Measurements from ENCODE around the gene SIPA1L2.

The SIPA1L2 gene

GRCh38 chr1:232653789-232654188 is 23.9 kb upstream of the SIPA1L2 start:
- no peaks in the 10 kb centered on the region for H3K36me3 ChIP-seq (ENCODE audit: control insufficient read depth in 2 of 2, insufficient read depth in 1 of 2, low read length in 2 of 2)
- TF ChIP-seq ZNF645 (tag by site-specific recombination; IDR thresholded peaks at IDR 0.05): no peak
- H3K27ac ChIP-seq (ENCODE audit: extremely low read depth, low read depth, low read length): no peak overlapping the region
- H3K4me3 ChIP-seq (ENCODE audit: low read depth, low read length): no peak overlapping the region
- peaks cover 18% of the 10 kb centered on the region for H3K4me1 ChIP-seq (ENCODE audit: control insufficient read depth, insufficient read depth, low read length)
- ChIA-PET CTCF (interaction anchor here (0.6 to 1.1 kb wide), 4 partner anchors 13 to 234 kb away, joined by 3 to 4 read pairs (median 3); no protein-coding TSS in a partner anchor), POLR2A (interaction anchor here (1.4 to 1.6 kb wide), 2 partner anchors 15 to 24 kb away, joined by 3 to 8 read pairs; partner anchors contain the start of gene SIPA1L2)
- no peaks in the 10 kb centered on the region for H3K9me3 ChIP-seq (ENCODE audit: control insufficient read depth, insufficient read depth, low read depth, low read length)

- H3K4me3 ChIP-seq (ENCODE audit: low read depth, low read length): no peak overlapping the region
- H3K9me3 ChIP-seq (ENCODE audit: control insufficient read depth, insufficient read depth, low read depth, low read length): no peaks in the 10 kb centered on the region
- H3K27ac ChIP-seq (ENCODE audit: extremely low read depth, low read depth, low read length): no peak overlapping the region
- H3K4me1 ChIP-seq (ENCODE audit: control insufficient read depth, insufficient read depth, low read length): peaks cover 13% of the 10 kb centered on the region
- TF ChIP-seq SP3 (tag by site-specific recombination; IDR thresholded peaks at IDR 0.05) (no peak), SCRT2 (tag by site-specific recombination; IDR thresholded peaks at IDR 0.05) (0 out of 2 replicates have a peak, but pooled peaks have one; percentile 24), ZNF571 (tag by site-specific recombination; IDR thresholded peaks at IDR 0.05) (no peak)
- no peaks in the 10 kb centered on the region for H3K36me3 ChIP-seq (ENCODE audit: control insufficient read depth in 2 of 2, insufficient read depth in 1 of 2, low read length in 2 of 2)
- ChIA-PET CTCF (no interaction called here), POLR2A (no interaction called here)
Measured at GRCh38 chr1:232650845-232651244, 20.9 kb upstream of the SIPA1L2 start.

GRCh38 chr1:232650418-232650817 is 20.5 kb upstream of the SIPA1L2 start:
- POLR2A ChIA-PET: interaction anchor here (0.5 kb wide), 1 partner anchor 305 kb away, joined by 4 read pairs; no protein-coding TSS in a partner anchor
- H3K36me3 ChIP-seq (ENCODE audit: control insufficient read depth in 2 of 2, insufficient read depth in 1 of 2, low read length in 2 of 2): no peaks in the 10 kb centered on the region
- H3K4me1 ChIP-seq (ENCODE audit: control insufficient read depth, insufficient read depth, low read length): peaks cover 9% of the 10 kb centered on the region
- no peaks in the 10 kb centered on the region for H3K9me3 ChIP-seq (ENCODE audit: control insufficient read depth, insufficient read depth, low read depth, low read length)
- TF ChIP-seq ZNF280C (tag by site-specific recombination; IDR thresholded peaks at IDR 0.05) (no peak), ZFP69B (tag by site-specific recombination; IDR thresholded peaks at IDR 0.05) (no peak), ZNF239 (tag by site-specific recombination; IDR thresholded peaks at IDR 0.05) (no peak), ZNF423 (tag by site-specific recombination; IDR thresholded peaks at IDR 0.05) (no peak), ZNF416 (tag by site-specific recombination; IDR thresholded peaks at IDR 0.05) (no peak), ZNF449 (tag by site-specific recombination; IDR thresholded peaks at IDR 0.05) (no peak), ZNF768 (tag by site-specific recombination; IDR thresholded peaks at IDR 0.05) (no peak), ZNF580 (tag by site-specific recombination; IDR thresholded peaks at IDR 0.05) (no peak)
- H3K4me3 ChIP-seq (ENCODE audit: low read depth, low read length): no peak overlapping the region
- no peak overlapping the region for H3K27ac ChIP-seq (ENCODE audit: extremely low read depth, low read depth, low read length)
- CTCF ChIA-PET: interaction anchor here (0.7 kb wide), 1 partner anchor 74 kb away, joined by 3 read pairs; no protein-coding TSS in a partner anchor

- CTCF ChIA-PET: interaction anchor here (0.5 to 1.3 kb wide), 5 partner anchors 12 to 949 kb away, joined by 3 to 6 read pairs (median 4); no protein-coding TSS in a partner anchor
- POLR2A ChIA-PET: interaction anchor here (0.6 to 1.4 kb wide), 3 partner anchors 30 to 458 kb away, joined by 3 read pairs; partner anchors contain the start of gene NTPCR
- H3K4me1 ChIP-seq (ENCODE audit: control insufficient read depth, insufficient read depth, low read length): no peaks in the 10 kb centered on the region
- H3K9me3 ChIP-seq (ENCODE audit: control insufficient read depth, insufficient read depth, low read depth, low read length): no peaks in the 10 kb centered on the region
- no peaks in the 10 kb centered on the region for H3K36me3 ChIP-seq (ENCODE audit: control insufficient read depth in 2 of 2, insufficient read depth in 1 of 2, low read length in 2 of 2)
- H3K27ac ChIP-seq (ENCODE audit: extremely low read depth, low read depth, low read length): no peak overlapping the region
- H3K4me3 ChIP-seq (ENCODE audit: low read depth, low read length): no peak overlapping the region
- TF ChIP-seq ELK4 (IDR thresholded peaks at IDR 0.05; ENCODE audit: borderline replicate concordance, low read depth, low read length): no peak
- TF ChIP-seq ZNF26 (tag by site-specific recombination; IDR thresholded peaks at IDR 0.05): no peak
- no peak for TF ChIP-seq ZNF596 (tag by site-specific recombination; IDR thresholded peaks at IDR 0.05)
- no peak for TF ChIP-seq ZNF239 (tag by site-specific recombination; IDR thresholded peaks at IDR 0.05)
- no peak for TF ChIP-seq ZNF677 (tag by site-specific recombination; IDR thresholded peaks at IDR 0.05)
- no peak for TF ChIP-seq CTCF (tag by site-specific recombination; IDR thresholded peaks at IDR 0.05)
- TF ChIP-seq ZNF658 (tag by site-specific recombination; IDR thresholded peaks at IDR 0.05): no peak
Measured at GRCh38 chr1:232648316-232648715, 18.4 kb upstream of the SIPA1L2 start.

Measured in HEK293 (cell line).